ENCODE results near the gene TPO.

The TPO gene

GRCh38 chr2:1586923-1587840, 173.9 kb downstream of the TPO start:
- H3K27me3 ChIP-seq (replicated peaks in 2 of 5; ENCODE audit: control insufficient read depth in 4 of 5, insufficient read depth in 5 of 5, low read length in 4 of 5), result peaks cover 0 to 34% (median 7%) of the 10 kb centered on the region in 5 experiments
- DNase-seq, result no peak
- no peaks in the 10 kb centered on the region for H3K36me3 ChIP-seq (ENCODE audit: control insufficient read depth in 4 of 4, insufficient read depth in 4 of 4, low read length in 3 of 4)
- no peak overlapping the region for H3K4me3 ChIP-seq (ENCODE audit: control insufficient read depth in 1 of 7, extremely low read depth in 1 of 7, insufficient read depth in 4 of 7, low read depth in 2 of 7, low read length in 6 of 7)
- POLR2A ChIA-PET, result no interaction called here
- H3K27ac ChIP-seq (ENCODE audit: insufficient read depth in 1 of 2, low read depth in 1 of 2, low read length in 2 of 2, poor library complexity in 1 of 2, severe bottlenecking in 2 of 2), result no peak overlapping the region
- peaks cover 0 to 2% (median 0%) of the 10 kb centered on the region in 4 experiments for H3K4me1 ChIP-seq (ENCODE audit: control extremely low read depth in 1 of 4, control insufficient read depth in 4 of 4, insufficient read depth in 4 of 4, low read length in 3 of 4)
- CTCF ChIA-PET, result no interaction called here
- no peaks in the 10 kb centered on the region for H3K9me3 ChIP-seq (ENCODE audit: control extremely low read depth in 1 of 5, control insufficient read depth in 4 of 5, insufficient read depth in 2 of 5, low read depth in 1 of 5, low read length in 4 of 5)
- 78% methylated on average over 12 of the region's 17 CpGs for WGBS (ENCODE audit: insufficient coverage)

GRCh38 chr2:1588051-1588977, 175.1 kb downstream of the TPO start:
- no peak for DNase-seq
- Histone ChIP-seq H3K4me3 (ENCODE audit: control insufficient read depth in 1 of 7, extremely low read depth in 1 of 7, insufficient read depth in 4 of 7, low read depth in 2 of 7, low read length in 6 of 7) (no peak overlapping the region), H3K36me3 (ENCODE audit: control insufficient read depth in 4 of 4, insufficient read depth in 4 of 4, low read length in 3 of 4) (no peaks in the 10 kb centered on the region), H3K27me3 (replicated peaks in 2 of 5; ENCODE audit: control insufficient read depth in 4 of 5, insufficient read depth in 5 of 5, low read length in 4 of 5) (peaks cover 0 to 39% (median 5%) of the 10 kb centered on the region in 5 experiments), H3K9me3 (ENCODE audit: control extremely low read depth in 1 of 5, control insufficient read depth in 4 of 5, insufficient read depth in 2 of 5, low read depth in 1 of 5, low read length in 4 of 5) (no peaks in the 10 kb centered on the region), H3K4me1 (ENCODE audit: control extremely low read depth in 1 of 4, control insufficient read depth in 4 of 4, insufficient read depth in 4 of 4, low read length in 3 of 4) (peaks cover 0 to 2% (median 0%) of the 10 kb centered on the region in 4 experiments), H3K27ac (ENCODE audit: insufficient read depth in 1 of 2, low read depth in 1 of 2, low read length in 2 of 2, poor library complexity in 1 of 2, severe bottlenecking in 2 of 2) (no peak overlapping the region)
- WGBS (ENCODE audit: insufficient coverage), result 79% methylated on average over 26 of the region's 27 CpGs
- ChIA-PET CTCF (interaction anchor here (0.6 to 1.4 kb wide), 2 partner anchors 70 to 196 kb away, joined by 3 read pairs; no protein-coding TSS in a partner anchor), POLR2A (no interaction called here)

- Histone ChIP-seq H3K9me3 (ENCODE audit: control extremely low read depth in 1 of 5, control insufficient read depth in 4 of 5, insufficient read depth in 2 of 5, low read depth in 1 of 5, low read length in 4 of 5) (no peaks in the 10 kb centered on the region), H3K27ac (ENCODE audit: insufficient read depth in 1 of 2, low read depth in 1 of 2, low read length in 2 of 2, poor library complexity in 1 of 2, severe bottlenecking in 2 of 2) (no peak overlapping the region), H3K27me3 (replicated peaks in 2 of 5; ENCODE audit: control insufficient read depth in 4 of 5, insufficient read depth in 5 of 5, low read length in 4 of 5) (peaks cover 0 to 39% (median 5%) of the 10 kb centered on the region in 5 experiments), H3K36me3 (ENCODE audit: control insufficient read depth in 4 of 4, insufficient read depth in 4 of 4, low read length in 3 of 4) (no peaks in the 10 kb centered on the region), H3K4me1 (ENCODE audit: control extremely low read depth in 1 of 4, control insufficient read depth in 4 of 4, insufficient read depth in 4 of 4, low read length in 3 of 4) (peaks cover 0 to 2% (median 0%) of the 10 kb centered on the region in 4 experiments), H3K4me3 (ENCODE audit: control insufficient read depth in 1 of 7, extremely low read depth in 1 of 7, insufficient read depth in 4 of 7, low read depth in 2 of 7, low read length in 6 of 7) (no peak overlapping the region)
- peak; percentile 25 to 44 (median 43) for DNase-seq
- WGBS (ENCODE audit: insufficient coverage), result 63% methylated on average over 15 of the region's 15 CpGs
- CTCF ChIA-PET, result interaction anchor here (0.6 to 1.4 kb wide), 3 partner anchors 69 to 195 kb away, joined by 3 read pairs; no protein-coding TSS in a partner anchor
- POLR2A ChIA-PET, result no interaction called here
These were observed 175.8 kb downstream of the TPO start for GRCh38 chr2:1588978-1589621.

- peaks cover 0 to 2% (median 0%) of the 10 kb centered on the region in 4 experiments for H3K4me1 ChIP-seq (ENCODE audit: control extremely low read depth in 1 of 4, control insufficient read depth in 4 of 4, insufficient read depth in 4 of 4, low read length in 3 of 4)
- DNase-seq, result no peak
- H3K27me3 ChIP-seq (replicated peaks in 2 of 5; ENCODE audit: control insufficient read depth in 4 of 5, insufficient read depth in 5 of 5, low read length in 4 of 5), result peaks cover 0 to 36% (median 7%) of the 10 kb centered on the region in 5 experiments
- H3K4me3 ChIP-seq (ENCODE audit: control insufficient read depth in 1 of 7, extremely low read depth in 1 of 7, insufficient read depth in 4 of 7, low read depth in 2 of 7, low read length in 6 of 7), result no peak overlapping the region
- H3K36me3 ChIP-seq (ENCODE audit: control insufficient read depth in 4 of 4, insufficient read depth in 4 of 4, low read length in 3 of 4), result no peaks in the 10 kb centered on the region
- 81% methylated on average over 17 of the region's 18 CpGs for WGBS (ENCODE audit: insufficient coverage)
- H3K9me3 ChIP-seq (ENCODE audit: control extremely low read depth in 1 of 5, control insufficient read depth in 4 of 5, insufficient read depth in 2 of 5, low read depth in 1 of 5, low read length in 4 of 5), result no peaks in the 10 kb centered on the region
- POLR2A ChIA-PET, result no interaction called here
- no peak overlapping the region for H3K27ac ChIP-seq (ENCODE audit: insufficient read depth in 1 of 2, low read depth in 1 of 2, low read length in 2 of 2, poor library complexity in 1 of 2, severe bottlenecking in 2 of 2)
- CTCF ChIA-PET, result interaction anchor here (1.0 to 1.2 kb wide), 3 partner anchors 11 to 179 kb away, joined by 3 read pairs; no protein-coding TSS in a partner anchor
These were observed 177.6 kb downstream of the TPO start for GRCh38 chr2:1590596-1591460.

GRCh38 chr2:1591461-1591770, 178.2 kb downstream of the TPO start:
- no peak for DNase-seq
- ChIA-PET POLR2A (no interaction called here), CTCF (interaction anchor here (1.1 to 1.2 kb wide), 2 partner anchors 159 to 178 kb away, joined by 3 read pairs; no protein-coding TSS in a partner anchor)
- 79% methylated on average over 12 of the region's 16 CpGs for WGBS (ENCODE audit: insufficient coverage)
- Histone ChIP-seq H3K4me1 (ENCODE audit: control extremely low read depth in 1 of 4, control insufficient read depth in 4 of 4, insufficient read depth in 4 of 4, low read length in 3 of 4) (peaks cover 0 to 2% (median 0%) of the 10 kb centered on the region in 4 experiments), H3K4me3 (ENCODE audit: control insufficient read depth in 1 of 7, extremely low read depth in 1 of 7, insufficient read depth in 4 of 7, low read depth in 2 of 7, low read length in 6 of 7) (no peak overlapping the region), H3K9me3 (ENCODE audit: control extremely low read depth in 1 of 5, control insufficient read depth in 4 of 5, insufficient read depth in 2 of 5, low read depth in 1 of 5, low read length in 4 of 5) (peaks cover 0 to under 1% (median 0%) of the 10 kb centered on the region in 5 experiments), H3K27ac (ENCODE audit: insufficient read depth in 1 of 2, low read depth in 1 of 2, low read length in 2 of 2, poor library complexity in 1 of 2, severe bottlenecking in 2 of 2) (no peak overlapping the region), H3K36me3 (ENCODE audit: control insufficient read depth in 4 of 4, insufficient read depth in 4 of 4, low read length in 3 of 4) (no peaks in the 10 kb centered on the region), H3K27me3 (replicated peaks in 2 of 5; ENCODE audit: control insufficient read depth in 4 of 5, insufficient read depth in 5 of 5, low read length in 4 of 5) (peaks cover 0 to 36% (median 7%) of the 10 kb centered on the region in 5 experiments)

Measured in common myeloid progenitor, CD34-positive (primary cell).